ENCODE data around the gene SLC25A22.
A peak's percentile ranks its signal among the peaks of the same experiment; 100 is the strongest.

SLC25A22 gene

GRCh38 chr11:833849-834311 lies 35.8 kb upstream of the SLC25A22 start:
- no peaks in the 10 kb centered on the region for H3K9me3 ChIP-seq (ENCODE audit: control insufficient read depth in 5 of 5, low read length in 5 of 5)
- H3K9ac ChIP-seq (ENCODE audit: low read length in 5 of 5): peak overlapping the region; percentile 68 to 95 (median 77)
- H3K27me3 ChIP-seq (ENCODE audit: control insufficient read depth in 5 of 5, insufficient read depth in 4 of 5, low read length in 5 of 5): no peaks in the 10 kb centered on the region
- H3K4me1 ChIP-seq (ENCODE audit: control insufficient read depth in 5 of 5, insufficient read depth in 5 of 5, low read length in 5 of 5): peaks cover 6 to 82% (median 65%) of the 10 kb centered on the region in 5 donors
- peak overlapping the region; percentile 94 for H3K27ac ChIP-seq (ENCODE audit: low read depth, low read length)
- H3K4me3 ChIP-seq (ENCODE audit: low read depth in 1 of 5, low read length in 5 of 5): peak overlapping the region; percentile 69 to 81 (median 77)
- H3K36me3 ChIP-seq (ENCODE audit: control insufficient read depth in 5 of 5, insufficient read depth in 5 of 5, low read length in 5 of 5): peaks cover 0 to 29% (median 28%) of the 10 kb centered on the region in 5 donors

GRCh38 chr11:833114-833791 lies 35.2 kb upstream of the SLC25A22 start:
- H3K4me3 ChIP-seq (ENCODE audit: low read depth in 1 of 5, low read length in 5 of 5): peak overlapping the region; percentile 69 to 81 (median 77)
- H3K27me3 ChIP-seq (ENCODE audit: control insufficient read depth in 5 of 5, insufficient read depth in 4 of 5, low read length in 5 of 5): no peaks in the 10 kb centered on the region
- peak overlapping the region; percentile 94 for H3K27ac ChIP-seq (ENCODE audit: low read depth, low read length)
- H3K4me1 ChIP-seq (ENCODE audit: control insufficient read depth in 5 of 5, insufficient read depth in 5 of 5, low read length in 5 of 5): peaks cover 6 to 82% (median 68%) of the 10 kb centered on the region in 5 donors
- no peaks in the 10 kb centered on the region for H3K9me3 ChIP-seq (ENCODE audit: control insufficient read depth in 5 of 5, low read length in 5 of 5)
- peaks cover 0 to 22% (median 22%) of the 10 kb centered on the region in 5 donors for H3K36me3 ChIP-seq (ENCODE audit: control insufficient read depth in 5 of 5, insufficient read depth in 5 of 5, low read length in 5 of 5)
- H3K9ac ChIP-seq (ENCODE audit: low read length in 5 of 5): peak overlapping the region; percentile 64 to 95 (median 77)

- peak within 1 kb of the TSS; percentile 64 to 95 (median 77) for H3K9ac ChIP-seq (ENCODE audit: low read length in 5 of 5)
- H3K9me3 ChIP-seq (ENCODE audit: control insufficient read depth in 5 of 5, low read length in 5 of 5): no peaks in the 10 kb centered on the region
- peak within 1 kb of the TSS; percentile 94 for H3K27ac ChIP-seq (ENCODE audit: low read depth, low read length)
- H3K4me1 ChIP-seq (ENCODE audit: control insufficient read depth in 5 of 5, insufficient read depth in 5 of 5, low read length in 5 of 5): peaks cover 6 to 84% (median 71%) of the 10 kb centered on the region in 5 donors
- H3K36me3 ChIP-seq (ENCODE audit: control insufficient read depth in 5 of 5, insufficient read depth in 5 of 5, low read length in 5 of 5): peaks cover 0 to 17% (median 16%) of the 10 kb centered on the region in 5 donors
- H3K4me3 ChIP-seq (ENCODE audit: low read depth in 1 of 5, low read length in 5 of 5): peak within 1 kb of the TSS; percentile 70 to 81 (median 77)
- no peaks in the 10 kb centered on the region for H3K27me3 ChIP-seq (ENCODE audit: control insufficient read depth in 5 of 5, insufficient read depth in 4 of 5, low read length in 5 of 5)
Observed at GRCh38 chr11:832529-833113, 34.5 kb upstream of the SLC25A22 start, which contains the start of gene CD151. Gene CD151 (plus strand): TSS chr11:832952. CDS start chr11:836070, 3,118 bp downstream.

- Histone ChIP-seq H3K27me3 (ENCODE audit: control insufficient read depth in 5 of 5, insufficient read depth in 4 of 5, low read length in 5 of 5) (no peaks in the 10 kb centered on the region), H3K4me3 (ENCODE audit: low read depth in 1 of 5, low read length in 5 of 5) (peak overlapping the region in 4 of 5 donors; percentile 36 to 73 (median 65)), H3K36me3 (ENCODE audit: control insufficient read depth in 5 of 5, insufficient read depth in 5 of 5, low read length in 5 of 5) (peaks cover 0 to 11% (median 10%) of the 10 kb centered on the region in 5 donors), H3K9ac (ENCODE audit: low read length in 5 of 5) (peak overlapping the region in 3 of 5 donors; percentile 16 to 74 (median 53)), H3K4me1 (ENCODE audit: control insufficient read depth in 5 of 5, insufficient read depth in 5 of 5, low read length in 5 of 5) (peaks cover 6 to 83% (median 75%) of the 10 kb centered on the region in 5 donors), H3K27ac (ENCODE audit: low read depth, low read length) (no peak overlapping the region), H3K9me3 (ENCODE audit: control insufficient read depth in 5 of 5, low read length in 5 of 5) (no peaks in the 10 kb centered on the region)
Observed at GRCh38 chr11:831961-832528, 34.0 kb upstream of the SLC25A22 start.

GRCh38 chr11:831118-831864 lies 33.2 kb upstream of the SLC25A22 start:
- H3K27ac ChIP-seq (ENCODE audit: low read depth, low read length): no peak overlapping the region
- H3K4me1 ChIP-seq (ENCODE audit: control insufficient read depth in 5 of 5, insufficient read depth in 5 of 5, low read length in 5 of 5): peaks cover 6 to 85% (median 78%) of the 10 kb centered on the region in 5 donors
- peak overlapping the region in 2 of 5 donors; percentile 58 to 73 for H3K4me3 ChIP-seq (ENCODE audit: low read depth in 1 of 5, low read length in 5 of 5)
- H3K9ac ChIP-seq (ENCODE audit: low read length in 5 of 5): no peak overlapping the region
- H3K36me3 ChIP-seq (ENCODE audit: control insufficient read depth in 5 of 5, insufficient read depth in 5 of 5, low read length in 5 of 5): peaks cover 0 to 3% (median 3%) of the 10 kb centered on the region in 5 donors
- no peaks in the 10 kb centered on the region for H3K9me3 ChIP-seq (ENCODE audit: control insufficient read depth in 5 of 5, low read length in 5 of 5)
- H3K27me3 ChIP-seq (ENCODE audit: control insufficient read depth in 5 of 5, insufficient read depth in 4 of 5, low read length in 5 of 5): no peaks in the 10 kb centered on the region

GRCh38 chr11:830295-831117 lies 32.4 kb upstream of the SLC25A22 start:
- H3K9ac ChIP-seq (ENCODE audit: low read length in 5 of 5): no peak overlapping the region
- H3K27ac ChIP-seq (ENCODE audit: low read depth, low read length): no peak overlapping the region
- peaks cover 0 to 2% (median 0%) of the 10 kb centered on the region in 5 donors for H3K36me3 ChIP-seq (ENCODE audit: control insufficient read depth in 5 of 5, insufficient read depth in 5 of 5, low read length in 5 of 5)
- H3K4me3 ChIP-seq (ENCODE audit: low read depth in 1 of 5, low read length in 5 of 5): peak overlapping the region in 4 of 5 donors; percentile 58 to 75 (median 64)
- H3K9me3 ChIP-seq (ENCODE audit: control insufficient read depth in 5 of 5, low read length in 5 of 5): no peaks in the 10 kb centered on the region
- peaks cover 6 to 89% (median 80%) of the 10 kb centered on the region in 5 donors for H3K4me1 ChIP-seq (ENCODE audit: control insufficient read depth in 5 of 5, insufficient read depth in 5 of 5, low read length in 5 of 5)
- H3K27me3 ChIP-seq (ENCODE audit: control insufficient read depth in 5 of 5, insufficient read depth in 4 of 5, low read length in 5 of 5): no peaks in the 10 kb centered on the region

- H3K36me3 ChIP-seq (ENCODE audit: control insufficient read depth in 5 of 5, insufficient read depth in 5 of 5, low read length in 5 of 5): peaks cover 0 to 9% (median 5%) of the 10 kb centered on the region in 5 donors
- H3K9ac ChIP-seq (ENCODE audit: low read length in 5 of 5): peak overlapping the region in 2 of 5 donors; percentile 53 to 74
- H3K27me3 ChIP-seq (ENCODE audit: control insufficient read depth in 5 of 5, insufficient read depth in 4 of 5, low read length in 5 of 5): no peaks in the 10 kb centered on the region
- peaks cover 6 to 91% (median 78%) of the 10 kb centered on the region in 5 donors for H3K4me1 ChIP-seq (ENCODE audit: control insufficient read depth in 5 of 5, insufficient read depth in 5 of 5, low read length in 5 of 5)
- H3K4me3 ChIP-seq (ENCODE audit: low read depth in 1 of 5, low read length in 5 of 5): peak overlapping the region in 4 of 5 donors; percentile 58 to 75 (median 64)
- no peaks in the 10 kb centered on the region for H3K9me3 ChIP-seq (ENCODE audit: control insufficient read depth in 5 of 5, low read length in 5 of 5)
- H3K27ac ChIP-seq (ENCODE audit: low read depth, low read length): peak overlapping the region; percentile 23
Observed at GRCh38 chr11:829847-830294, 31.8 kb upstream of the SLC25A22 start.

- H3K9me3 ChIP-seq (ENCODE audit: control insufficient read depth in 5 of 5, low read length in 5 of 5): no peaks in the 10 kb centered on the region
- H3K9ac ChIP-seq (ENCODE audit: low read length in 5 of 5): peak overlapping the region in 2 of 5 donors; percentile 53 to 74
- no peaks in the 10 kb centered on the region for H3K27me3 ChIP-seq (ENCODE audit: control insufficient read depth in 5 of 5, insufficient read depth in 4 of 5, low read length in 5 of 5)
- peak overlapping the region in 4 of 5 donors; percentile 58 to 75 (median 64) for H3K4me3 ChIP-seq (ENCODE audit: low read depth in 1 of 5, low read length in 5 of 5)
- H3K36me3 ChIP-seq (ENCODE audit: control insufficient read depth in 5 of 5, insufficient read depth in 5 of 5, low read length in 5 of 5): peaks cover 0 to 14% (median 10%) of the 10 kb centered on the region in 5 donors
- peaks cover 4 to 90% (median 77%) of the 10 kb centered on the region in 5 donors for H3K4me1 ChIP-seq (ENCODE audit: control insufficient read depth in 5 of 5, insufficient read depth in 5 of 5, low read length in 5 of 5)
- H3K27ac ChIP-seq (ENCODE audit: low read depth, low read length): peak overlapping the region; percentile 23
Observed at GRCh38 chr11:829176-829846, 31.2 kb upstream of the SLC25A22 start.

Measured in subcutaneous abdominal adipose tissue (tissue), 5 donors.